Smooth muscle cell (in vitro differentiated cells): ENCODE data around the gene MYLK. TPM values are rescaled to one million over a fixed set of nuclear protein-coding genes. Genes with fewer than 3 reads are reported as not detected.

Experiments
- DNase-seq: peaks from one replicate; lab custom pipeline; 2025; ENCODE audit not compliant: unreplicated experiment; lab: John Stamatoyannopoulos, UW
- H2AFZ ChIP-seq: fragments of 200-600 bp; sonication (generic); 2 replicates; pipeline ENCODE4 v1.6.0; 2016; ENCODE audit warnings: antibody characterized with exemption, low read depth, mild to moderate bottlenecking
- H3F3A ChIP-seq: fragments of 200-600 bp; sonication (generic); 2 replicates; pipeline ENCODE4 v1.6.0; 2017; ENCODE audit warnings: antibody characterized with exemption, low read depth
- H3K27ac ChIP-seq: fragments of 200-600 bp; sonication (generic); 2 replicates; pipeline ENCODE4 v1.5.1; 2016; ENCODE audit warnings: low read depth, mild to moderate bottlenecking
- H3K27me3 ChIP-seq: fragments of 200-600 bp; sonication (generic); 2 replicates; pipeline ENCODE4 v1.6.1; 2016; ENCODE audit warnings: low read depth, mild to moderate bottlenecking
- H3K36me3 ChIP-seq: fragments of 200-600 bp; sonication (generic); 2 replicates; pipeline ENCODE4 v1.5.1; 2016; ENCODE audit warnings: low read depth
- H3K4me1 ChIP-seq: fragments of 200-600 bp; sonication (generic); 2 replicates; pipeline ENCODE4 v1.5.1; 2016; ENCODE audit warnings: low read depth
- H3K4me2 ChIP-seq: fragments of 200-600 bp; sonication (generic); 2 replicates; pipeline ENCODE4 v1.6.0; 2016; ENCODE audit warnings: mild to moderate bottlenecking
- H3K4me3 ChIP-seq: fragments of 200-600 bp; sonication (generic); 2 replicates; pipeline ENCODE4 v1.5.1; 2016; ENCODE audit warnings: mild to moderate bottlenecking
- H3K79me2 ChIP-seq: fragments of 200-600 bp; sonication (generic); 2 replicates; pipeline ENCODE4 v1.6.0; 2016; ENCODE audit warnings: low read depth, mild to moderate bottlenecking
- H3K9ac ChIP-seq: fragments of 200-600 bp; sonication (generic); 2 replicates; pipeline ENCODE4 v1.6.0; 2016; ENCODE audit warnings: low read depth
- H3K9me3 ChIP-seq: fragments of 200-600 bp; sonication (generic); replicated peaks from 2 replicates; pipeline ENCODE4 v1.5.1; 2016; ENCODE audit warnings: low read depth
- H4K20me1 ChIP-seq: fragments of 200-600 bp; sonication (generic); 2 replicates; pipeline ENCODE4 v1.6.0; 2016; ENCODE audit warnings: low read depth
- WGBS: methylation state at CpG from one replicate; pipeline ENCODE4 v1.1.7; 2016; ENCODE audit warnings: low lambda C conversion rate; 5-methylcytosine and 5-hydroxymethylcytosine counted together
- polyA plus RNA-seq: library from polyadenylated mRNA; unstranded; fragments of >200 nt; fragmentation: Nextera tagmentation; extraction: Ambion mirVana; gene quantifications from 2 replicates; pipeline ENCODE4 v1.2.1, GENCODE V29; 2016
- total RNA-seq: library from RNA; depleted of rRNA; stranded (reverse); fragments of >200 nt; gene quantifications from 2 replicates; pipeline ENCODE4 v1.2.3, GENCODE V29; 2014
- TF ChIP-seq, protein P1 (sequence below): fragments of 200-600 bp; sonication (generic); IDR thresholded peaks from 2 replicates; pipeline ENCODE4 v1.5.1; 2017; ENCODE audit warnings: borderline replicate concordance, mild to moderate bottlenecking, antibody characterized with exemption; ENCODE audit not compliant: insufficient read depth, poor library complexity, severe bottlenecking

The MYLK gene
- total and polyA plus RNA-seq, 2 experiments from 2014 or later, result 13.6 to 25.5 TPM

DNA sequence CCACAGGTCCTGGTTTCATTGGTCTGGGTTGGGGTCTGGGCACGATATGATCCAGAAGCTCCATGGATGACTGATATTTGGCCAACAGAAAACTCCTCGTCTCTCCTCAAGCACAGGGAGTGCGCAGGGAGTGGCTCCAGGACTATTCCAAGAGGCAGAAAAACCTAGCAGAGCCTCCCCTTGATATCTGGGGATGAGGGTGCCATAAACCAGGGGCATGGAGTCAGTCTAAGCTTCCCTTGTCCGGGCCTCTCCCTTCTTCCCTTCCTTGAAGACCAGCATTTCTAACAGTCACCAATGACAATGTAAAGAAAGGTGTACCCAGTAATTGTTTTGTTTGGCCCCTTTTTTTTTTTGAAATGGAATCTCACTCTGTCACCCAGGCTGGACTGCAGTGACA lies 199.9 kb downstream of the MYLK start:
- Histone ChIP-seq H3K4me2 (no peak overlapping the region), H3K9ac (no peak overlapping the region), H3F3A (no peaks in the 10 kb centered on the region), H3K9me3 (no peaks in the 10 kb centered on the region), H3K79me2 (no peaks in the 10 kb centered on the region), H2AFZ (no peak overlapping the region), H3K36me3 (no peaks in the 10 kb centered on the region), H3K4me1 (peaks cover 14% of the 10 kb centered on the region), H3K4me3 (no peak overlapping the region), H4K20me1 (no peaks in the 10 kb centered on the region), H3K27ac (no peak overlapping the region), H3K27me3 (no peaks in the 10 kb centered on the region)
- WGBS, result 97% methylated on average over 4 of the region's 4 CpGs
- no peak for DNase-seq
- TF ChIP-seq, protein P1, sequence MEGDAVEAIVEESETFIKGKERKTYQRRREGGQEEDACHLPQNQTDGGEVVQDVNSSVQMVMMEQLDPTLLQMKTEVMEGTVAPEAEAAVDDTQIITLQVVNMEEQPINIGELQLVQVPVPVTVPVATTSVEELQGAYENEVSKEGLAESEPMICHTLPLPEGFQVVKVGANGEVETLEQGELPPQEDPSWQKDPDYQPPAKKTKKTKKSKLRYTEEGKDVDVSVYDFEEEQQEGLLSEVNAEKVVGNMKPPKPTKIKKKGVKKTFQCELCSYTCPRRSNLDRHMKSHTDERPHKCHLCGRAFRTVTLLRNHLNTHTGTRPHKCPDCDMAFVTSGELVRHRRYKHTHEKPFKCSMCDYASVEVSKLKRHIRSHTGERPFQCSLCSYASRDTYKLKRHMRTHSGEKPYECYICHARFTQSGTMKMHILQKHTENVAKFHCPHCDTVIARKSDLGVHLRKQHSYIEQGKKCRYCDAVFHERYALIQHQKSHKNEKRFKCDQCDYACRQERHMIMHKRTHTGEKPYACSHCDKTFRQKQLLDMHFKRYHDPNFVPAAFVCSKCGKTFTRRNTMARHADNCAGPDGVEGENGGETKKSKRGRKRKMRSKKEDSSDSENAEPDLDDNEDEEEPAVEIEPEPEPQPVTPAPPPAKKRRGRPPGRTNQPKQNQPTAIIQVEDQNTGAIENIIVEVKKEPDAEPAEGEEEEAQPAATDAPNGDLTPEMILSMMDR, result no peak

DNA sequence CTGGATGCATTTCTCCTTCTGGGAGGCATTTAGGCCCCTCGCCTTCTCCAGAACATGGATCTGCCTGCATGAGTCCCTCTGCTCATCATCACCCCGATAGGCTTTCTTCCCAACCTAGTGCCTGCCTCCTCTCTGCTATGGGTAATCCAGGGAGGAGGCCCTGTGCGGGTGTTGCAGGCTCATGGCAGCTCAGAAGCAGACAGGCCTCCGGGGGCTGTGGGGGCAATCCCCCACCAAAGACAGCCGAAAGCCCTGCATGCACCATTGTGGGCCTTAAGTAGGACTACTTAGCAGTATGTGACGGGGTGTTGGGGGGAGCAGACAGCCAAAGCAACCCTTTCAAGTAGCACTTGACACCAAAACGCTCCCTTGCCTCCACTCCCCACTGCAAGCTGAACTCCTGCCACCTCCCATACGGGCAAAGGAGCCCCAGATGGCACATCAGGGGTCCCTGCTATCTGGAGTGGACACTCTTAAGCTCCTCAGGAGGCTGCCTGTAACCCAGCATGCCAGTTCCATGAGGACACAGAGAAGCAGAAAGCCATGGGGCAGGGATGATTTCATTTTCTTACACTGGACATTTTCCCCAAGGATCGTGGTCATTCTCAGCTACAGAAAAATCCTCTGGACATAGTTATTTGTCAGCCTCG lies 200.5 kb downstream of the MYLK start:
- Histone ChIP-seq H3K9ac (no peak overlapping the region), H3K27me3 (no peaks in the 10 kb centered on the region), H4K20me1 (no peaks in the 10 kb centered on the region), H3K9me3 (no peaks in the 10 kb centered on the region), H3K4me2 (peak overlapping the region; percentile 26), H3K36me3 (no peaks in the 10 kb centered on the region), H3K79me2 (no peaks in the 10 kb centered on the region), H3K4me1 (peaks cover 14% of the 10 kb centered on the region), H3K4me3 (no peak overlapping the region), H3K27ac (peak overlapping the region; percentile 1), H3F3A (no peaks in the 10 kb centered on the region), H2AFZ (no peak overlapping the region)
- DNase-seq, result no peak
- WGBS, result 83% methylated on average over 10 of the region's 10 CpGs
- TF ChIP-seq, protein P1, result no peak

DNA sequence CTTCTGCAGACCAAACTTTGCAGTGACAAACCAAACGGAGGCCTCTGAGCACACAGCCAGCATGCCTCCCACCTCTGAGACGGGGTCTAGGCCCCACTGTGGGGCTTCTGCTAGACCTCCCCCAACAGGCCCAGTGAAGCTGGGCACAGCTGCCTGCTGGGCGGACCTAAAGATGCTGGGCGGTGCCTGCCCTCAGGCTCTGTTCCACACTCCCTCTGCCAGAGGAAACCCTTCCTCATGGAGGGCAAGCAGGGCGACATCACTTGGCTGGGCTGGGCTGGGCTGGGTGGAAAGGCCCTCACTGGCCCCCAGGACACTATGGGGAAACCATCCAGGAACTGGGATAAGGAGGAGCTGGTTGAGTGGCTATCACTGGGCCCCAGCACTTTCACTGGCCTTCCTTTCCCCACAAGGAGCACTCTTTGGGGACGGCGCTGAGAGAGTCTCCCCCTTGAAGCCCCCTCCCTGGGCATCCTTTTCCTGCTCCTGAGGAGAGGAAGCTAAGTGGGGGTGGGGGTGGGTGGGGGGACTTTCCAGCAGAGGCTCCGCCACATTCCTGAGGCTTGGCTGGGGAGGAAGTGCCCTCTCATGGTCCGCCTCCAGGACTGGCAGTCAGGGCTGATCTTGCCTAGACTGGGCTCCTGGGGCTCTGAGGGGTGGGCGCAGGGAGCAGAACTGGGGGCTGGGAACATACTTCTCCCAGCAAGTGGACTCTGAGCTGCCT lies 201.2 kb downstream of the MYLK start:
- DNase-seq, result no peak
- Histone ChIP-seq H3K27ac (peak overlapping the region; percentile 1), H3K36me3 (no peaks in the 10 kb centered on the region), H3K9me3 (no peaks in the 10 kb centered on the region), H3K79me2 (no peaks in the 10 kb centered on the region), H3K9ac (no peak overlapping the region), H4K20me1 (no peaks in the 10 kb centered on the region), H3K27me3 (no peaks in the 10 kb centered on the region), H3K4me1 (peaks cover 14% of the 10 kb centered on the region), H3F3A (no peaks in the 10 kb centered on the region), H2AFZ (no peak overlapping the region), H3K4me3 (no peak overlapping the region), H3K4me2 (no peak overlapping the region)
- WGBS, result 89% methylated on average over 10 of the region's 10 CpGs
- TF ChIP-seq, protein P1, result no peak
